ENCODE results near the gene VEZT. TPM values are rescaled to one million over a fixed set of nuclear protein-coding genes. Genes with fewer than 3 reads are reported as not detected.

The VEZT gene
- total and polyA plus RNA-seq, 9 of the 15 experiments (the other 6 are each of a cell fraction or from before 2014, with no cell fraction given) = 16.1 to 61.5 (median 32.6) TPM

GRCh38 chr12:95182868-95183415, 34.7 kb upstream of the VEZT start (continued):
- no peak for TF ChIP-seq ZBTB26 (CRISPR knock-in tag; IDR thresholded peaks at IDR 0.05)
- TF ChIP-seq RBM14 (IDR thresholded peaks at IDR 0.05; ENCODE audit: borderline replicate concordance, insufficient read depth, low read depth, low read length) = no peak
- TF ChIP-seq POU5F1 (IDR thresholded peaks at IDR 0.05; ENCODE audit: borderline replicate concordance, low read depth, low read length, partially characterized antibody) = no peak
- TF ChIP-seq, protein P1, sequence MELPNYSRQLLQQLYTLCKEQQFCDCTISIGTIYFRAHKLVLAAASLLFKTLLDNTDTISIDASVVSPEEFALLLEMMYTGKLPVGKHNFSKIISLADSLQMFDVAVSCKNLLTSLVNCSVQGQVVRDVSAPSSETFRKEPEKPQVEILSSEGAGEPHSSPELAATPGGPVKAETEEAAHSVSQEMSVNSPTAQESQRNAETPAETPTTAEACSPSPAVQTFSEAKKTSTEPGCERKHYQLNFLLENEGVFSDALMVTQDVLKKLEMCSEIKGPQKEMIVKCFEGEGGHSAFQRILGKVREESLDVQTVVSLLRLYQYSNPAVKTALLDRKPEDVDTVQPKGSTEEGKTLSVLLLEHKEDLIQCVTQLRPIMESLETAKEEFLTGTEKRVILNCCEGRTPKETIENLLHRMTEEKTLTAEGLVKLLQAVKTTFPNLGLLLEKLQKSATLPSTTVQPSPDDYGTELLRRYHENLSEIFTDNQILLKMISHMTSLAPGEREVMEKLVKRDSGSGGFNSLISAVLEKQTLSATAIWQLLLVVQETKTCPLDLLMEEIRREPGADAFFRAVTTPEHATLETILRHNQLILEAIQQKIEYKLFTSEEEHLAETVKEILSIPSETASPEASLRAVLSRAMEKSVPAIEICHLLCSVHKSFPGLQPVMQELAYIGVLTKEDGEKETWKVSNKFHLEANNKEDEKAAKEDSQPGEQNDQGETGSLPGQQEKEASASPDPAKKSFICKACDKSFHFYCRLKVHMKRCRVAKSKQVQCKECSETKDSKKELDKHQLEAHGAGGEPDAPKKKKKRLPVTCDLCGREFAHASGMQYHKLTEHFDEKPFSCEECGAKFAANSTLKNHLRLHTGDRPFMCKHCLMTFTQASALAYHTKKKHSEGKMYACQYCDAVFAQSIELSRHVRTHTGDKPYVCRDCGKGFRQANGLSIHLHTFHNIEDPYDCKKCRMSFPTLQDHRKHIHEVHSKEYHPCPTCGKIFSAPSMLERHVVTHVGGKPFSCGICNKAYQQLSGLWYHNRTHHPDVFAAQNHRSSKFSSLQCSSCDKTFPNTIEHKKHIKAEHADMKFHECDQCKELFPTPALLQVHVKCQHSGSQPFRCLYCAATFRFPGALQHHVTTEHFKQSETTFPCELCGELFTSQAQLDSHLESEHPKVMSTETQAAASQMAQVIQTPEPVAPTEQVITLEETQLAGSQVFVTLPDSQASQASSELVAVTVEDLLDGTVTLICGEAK (IDR thresholded peaks at IDR 0.05) = 0 out of 2 replicates have a peak, but pooled peaks have one; percentile 6
- TF ChIP-seq, protein P1 (CRISPR knock-in tag; IDR thresholded peaks at IDR 0.05) = no peak
- TF ChIP-seq U2AF1 (optimal IDR thresholded peaks at IDR 0.05; ENCODE audit: low read depth, low read length) = no peak
- no peak for TF ChIP-seq ELF4 (CRISPR knock-in tag; IDR thresholded peaks at IDR 0.05)
- TF ChIP-seq CC2D1A (IDR thresholded peaks at IDR 0.05) = no peak
- TF ChIP-seq HIVEP1 (CRISPR knock-in tag; IDR thresholded peaks at IDR 0.05) = no peak
- TF ChIP-seq THRB (CRISPR knock-in tag; conservative IDR thresholded peaks at IDR 0.05) = no peak
- TF ChIP-seq HDAC1 (IDR thresholded peaks at IDR 0.05) = peak in 1 of 2 experiments; percentile 12; a peak in 1 of 4 replicates
- no peak for TF ChIP-seq BHLHE40 (IDR thresholded peaks at IDR 0.05; ENCODE audit: low read length)
- no peak for TF ChIP-seq ZBTB2 (IDR thresholded peaks at IDR 0.05)
- no peak for TF ChIP-seq RBM25 (IDR thresholded peaks at IDR 0.05; ENCODE audit: low read depth, low read length, severe bottlenecking)
- no peak for TF ChIP-seq ZNF57 (CRISPR knock-in tag; IDR thresholded peaks at IDR 0.05)

Measured in K562 (cell line).